ENCODE results near the gene BLNK.

GRCh38 chr10:96152437-96152836, 118.9 kb downstream of the BLNK start:
- no peak for TF ChIP-seq EP300 (IDR thresholded peaks at IDR 0.05)
- TF ChIP-seq CTCF (IDR thresholded peaks at IDR 0.05), result no peak

Data from stomach (tissue), 4 donors.